ENCODE data around the gene KCTD6. TPM values are rescaled to one million over a fixed set of nuclear protein-coding genes. Genes with fewer than 3 reads are reported as not detected.

The KCTD6 gene
- total RNA-seq, result 7.9 and 8.7 TPM in 2 replicates

GRCh38 chr3:58491506-58492402, at the start of gene KCTD6:
Gene KCTD6, plus strand, starts transcription at chr3:58492096. Its CDS starts 6,660 bp downstream, at chr3:58498756.

GRCh38 chr3:58536501-58537411, 44.9 kb downstream of the KCTD6 start, which contains the start of gene ACOX2:
Gene ACOX2, minus strand, starts transcription at chr3:58537190. Its CDS starts 2,084 bp downstream, at chr3:58535106.

Other genes starting within 250 kb of the KCTD6 start
- 11.0 and 19.0 TPM in 2 replicates for gene RPP14, start 185.9 kb upstream of the KCTD6 start, total RNA-seq
- gene HTD2, start 185.6 kb upstream of the KCTD6 start, total RNA-seq, result 6.1 and 12.4 TPM in 2 replicates
- gene PXK, start 159.2 kb upstream of the KCTD6 start, total RNA-seq, result 14.2 and 32.1 TPM in 2 replicates
- 104 and 146 TPM in 2 replicates for gene PDHB, start 58.3 kb upstream of the KCTD6 start, total RNA-seq
- 10.2 and 13.5 TPM in 2 replicates for gene ACOX2, start 45.1 kb downstream of the KCTD6 start, total RNA-seq
- not detected in 2 replicates for gene FAM107A, start 85.3 kb downstream of the KCTD6 start, total RNA-seq
- not detected in 2 replicates for gene FAM3D, start 174.7 kb downstream of the KCTD6 start, total RNA-seq

Data from regular cardiac myocyte (primary cell).